ENCODE data around the gene MAP2.

Gene MAP2

DNA sequence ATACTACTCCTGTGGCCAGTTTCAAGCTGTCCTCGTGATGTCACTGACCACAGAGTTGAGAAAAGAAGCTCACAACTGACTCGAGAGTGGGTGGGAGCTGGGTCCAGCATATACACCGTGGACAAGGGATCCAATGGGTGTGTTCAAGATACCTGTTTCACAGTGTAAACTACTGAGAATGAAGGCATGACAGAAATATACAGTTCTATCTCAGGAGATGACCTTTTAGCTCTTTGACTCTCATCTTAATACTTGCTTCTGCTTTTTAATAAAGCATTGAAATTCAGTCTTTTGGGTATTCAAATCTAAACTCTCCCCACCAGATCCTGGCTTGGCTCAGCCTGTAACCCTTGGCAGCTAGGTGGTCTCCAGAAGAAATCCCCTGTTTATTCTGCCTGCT is 130.1 kb downstream of the MAP2 start:
- DNase-seq (ENCODE audit: insufficient read length): no peak
- no peak for FAIRE-seq
- TF ChIP-seq POLR2A (IDR thresholded peaks at IDR 0.05; ENCODE audit: low read depth, low read length) (no peak), TAF1 (IDR thresholded peaks at IDR 0.05; ENCODE audit: borderline replicate concordance, low read depth, low read length) (no peak), POLR2AphosphoS5 (IDR thresholded peaks at IDR 0.05; ENCODE audit: low read depth, low read length) (no peak)

DNA sequence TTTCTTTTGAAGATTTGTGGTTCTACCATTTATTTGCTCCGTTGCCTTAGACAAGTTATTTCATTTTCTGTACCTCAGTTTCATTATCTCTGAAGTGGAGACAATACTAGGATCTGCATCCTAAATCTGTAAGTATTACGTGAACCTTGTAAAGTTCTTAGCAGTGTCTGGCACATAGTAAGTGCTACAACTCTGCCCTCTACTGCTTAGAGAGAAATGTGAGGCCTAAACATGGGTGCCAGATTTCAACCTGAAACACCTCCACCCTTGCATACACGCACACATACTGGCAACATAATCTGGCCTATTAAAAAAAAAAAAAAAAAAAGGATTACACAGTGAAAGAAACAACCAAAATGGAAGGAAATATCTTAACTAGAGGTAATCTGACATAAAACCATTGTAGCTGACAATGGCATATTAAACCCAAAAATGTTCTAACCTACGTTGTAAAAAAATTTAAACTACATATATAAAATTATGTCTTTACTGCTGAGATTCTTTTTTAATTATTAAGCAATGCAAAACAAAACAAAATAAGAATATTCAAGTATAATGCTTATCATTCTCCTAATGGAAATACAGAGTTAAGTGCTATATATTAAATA is 132.6 kb downstream of the MAP2 start:
- no peak for TF ChIP-seq POLR2AphosphoS5 (IDR thresholded peaks at IDR 0.05; ENCODE audit: low read depth, low read length)
- no peak for TF ChIP-seq POLR2A (IDR thresholded peaks at IDR 0.05; ENCODE audit: low read depth, low read length)
- no peak for TF ChIP-seq TAF1 (IDR thresholded peaks at IDR 0.05; ENCODE audit: borderline replicate concordance, low read depth, low read length)

DNA sequence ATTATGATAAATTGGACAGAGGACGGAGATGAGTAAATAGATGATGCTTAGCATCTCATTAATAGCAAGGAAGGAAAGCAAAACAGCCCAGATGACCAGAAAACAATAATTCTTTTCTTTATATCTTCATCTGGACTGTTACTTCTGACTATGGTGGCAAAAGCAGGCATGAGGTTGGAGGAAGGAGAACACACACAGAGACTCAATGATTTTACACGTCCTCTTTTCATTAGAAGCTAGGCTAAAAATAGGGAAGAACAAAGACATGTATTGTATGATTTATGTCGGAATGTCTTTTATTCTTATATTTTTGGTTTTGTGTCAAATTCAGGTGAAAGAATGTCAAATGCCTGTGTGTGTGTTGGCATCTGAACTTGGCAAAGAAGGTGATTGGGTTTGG is 137.1 kb downstream of the MAP2 start:
- no peak for FAIRE-seq
- DNase-seq (ENCODE audit: insufficient read length): no peak
- TF ChIP-seq POLR2A (IDR thresholded peaks at IDR 0.05; ENCODE audit: low read depth, low read length) (no peak), TAF1 (IDR thresholded peaks at IDR 0.05; ENCODE audit: borderline replicate concordance, low read depth, low read length) (no peak), POLR2AphosphoS5 (IDR thresholded peaks at IDR 0.05; ENCODE audit: low read depth, low read length) (no peak)

More for the DNA sequence above, 132.6 kb downstream of the MAP2 start:
- DNase-seq (ENCODE audit: insufficient read length): no peak
- no peak for FAIRE-seq

- FAIRE-seq: no peak
- DNase-seq (ENCODE audit: insufficient read length): no peak
- TF ChIP-seq POLR2AphosphoS5 (IDR thresholded peaks at IDR 0.05; ENCODE audit: low read depth, low read length) (no peak), TAF1 (IDR thresholded peaks at IDR 0.05; ENCODE audit: borderline replicate concordance, low read depth, low read length) (no peak)
Observed at GRCh38 chr2:209563453-209563852, 139.6 kb downstream of the MAP2 start.

GRCh38 chr2:209564816-209565215 is 141.0 kb downstream of the MAP2 start:
- TF ChIP-seq POLR2AphosphoS5 (IDR thresholded peaks at IDR 0.05; ENCODE audit: low read depth, low read length) (no peak), TAF1 (IDR thresholded peaks at IDR 0.05; ENCODE audit: borderline replicate concordance, low read depth, low read length) (no peak), POLR2A (IDR thresholded peaks at IDR 0.05; ENCODE audit: low read depth, low read length) (no peak)
- DNase-seq (ENCODE audit: insufficient read length) (no peak), FAIRE-seq (no peak)

DNA sequence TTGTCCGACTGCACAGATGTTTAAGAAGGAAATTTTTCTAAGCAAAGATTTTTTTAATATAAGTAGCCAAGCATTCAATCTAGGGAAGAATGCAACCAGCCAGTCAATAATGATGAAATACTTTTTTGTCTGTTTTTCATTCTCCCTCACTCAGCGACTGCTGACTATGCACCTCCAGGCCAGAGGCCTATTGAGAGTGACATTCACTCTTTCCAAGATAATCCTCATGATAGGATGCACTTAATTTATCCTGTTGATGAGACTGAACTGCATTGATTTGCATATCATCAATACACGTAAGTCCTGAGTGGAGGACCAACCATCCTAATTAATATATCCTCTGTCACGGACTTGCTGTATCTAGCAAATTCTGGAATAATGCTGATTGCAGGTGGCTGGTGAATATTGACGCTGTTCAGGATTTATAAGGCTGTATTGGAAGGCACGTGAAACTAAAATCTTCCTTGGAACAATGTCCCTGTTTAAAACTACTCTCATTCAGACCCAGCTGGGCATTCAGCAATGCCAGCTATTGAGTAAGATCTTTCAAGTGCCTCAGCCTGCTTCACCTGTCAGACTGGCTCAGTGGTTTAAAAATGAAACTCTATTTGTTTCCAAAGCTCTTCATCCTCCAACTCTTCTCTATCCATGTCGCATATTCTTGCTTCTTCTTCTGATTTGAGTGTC is 142.2 kb downstream of the MAP2 start:
- DNase-seq (ENCODE audit: insufficient read length): no peak
- no peak for FAIRE-seq

GRCh38 chr2:209570194-209570593 is 146.3 kb downstream of the MAP2 start:
- DNase-seq (ENCODE audit: insufficient read length) (no peak), FAIRE-seq (no peak)
- TF ChIP-seq TAF1 (IDR thresholded peaks at IDR 0.05; ENCODE audit: borderline replicate concordance, low read depth, low read length): no peak
- no peak for TF ChIP-seq POLR2A (IDR thresholded peaks at IDR 0.05; ENCODE audit: low read depth, low read length)
- TF ChIP-seq POLR2AphosphoS5 (IDR thresholded peaks at IDR 0.05; ENCODE audit: low read depth, low read length): no peak

More for the DNA sequence above, 142.2 kb downstream of the MAP2 start:
- TF ChIP-seq POLR2A (IDR thresholded peaks at IDR 0.05; ENCODE audit: low read depth, low read length) (no peak), TAF1 (IDR thresholded peaks at IDR 0.05; ENCODE audit: borderline replicate concordance, low read depth, low read length) (no peak), POLR2AphosphoS5 (IDR thresholded peaks at IDR 0.05; ENCODE audit: low read depth, low read length) (no peak)

- no peak for FAIRE-seq
- TF ChIP-seq POLR2A (IDR thresholded peaks at IDR 0.05; ENCODE audit: low read depth, low read length) (no peak), TAF1 (IDR thresholded peaks at IDR 0.05; ENCODE audit: borderline replicate concordance, low read depth, low read length) (no peak), POLR2AphosphoS5 (IDR thresholded peaks at IDR 0.05; ENCODE audit: low read depth, low read length) (no peak)
- no peak for DNase-seq (ENCODE audit: insufficient read length)
Observed at GRCh38 chr2:209574515-209574914, 150.7 kb downstream of the MAP2 start.

DNA sequence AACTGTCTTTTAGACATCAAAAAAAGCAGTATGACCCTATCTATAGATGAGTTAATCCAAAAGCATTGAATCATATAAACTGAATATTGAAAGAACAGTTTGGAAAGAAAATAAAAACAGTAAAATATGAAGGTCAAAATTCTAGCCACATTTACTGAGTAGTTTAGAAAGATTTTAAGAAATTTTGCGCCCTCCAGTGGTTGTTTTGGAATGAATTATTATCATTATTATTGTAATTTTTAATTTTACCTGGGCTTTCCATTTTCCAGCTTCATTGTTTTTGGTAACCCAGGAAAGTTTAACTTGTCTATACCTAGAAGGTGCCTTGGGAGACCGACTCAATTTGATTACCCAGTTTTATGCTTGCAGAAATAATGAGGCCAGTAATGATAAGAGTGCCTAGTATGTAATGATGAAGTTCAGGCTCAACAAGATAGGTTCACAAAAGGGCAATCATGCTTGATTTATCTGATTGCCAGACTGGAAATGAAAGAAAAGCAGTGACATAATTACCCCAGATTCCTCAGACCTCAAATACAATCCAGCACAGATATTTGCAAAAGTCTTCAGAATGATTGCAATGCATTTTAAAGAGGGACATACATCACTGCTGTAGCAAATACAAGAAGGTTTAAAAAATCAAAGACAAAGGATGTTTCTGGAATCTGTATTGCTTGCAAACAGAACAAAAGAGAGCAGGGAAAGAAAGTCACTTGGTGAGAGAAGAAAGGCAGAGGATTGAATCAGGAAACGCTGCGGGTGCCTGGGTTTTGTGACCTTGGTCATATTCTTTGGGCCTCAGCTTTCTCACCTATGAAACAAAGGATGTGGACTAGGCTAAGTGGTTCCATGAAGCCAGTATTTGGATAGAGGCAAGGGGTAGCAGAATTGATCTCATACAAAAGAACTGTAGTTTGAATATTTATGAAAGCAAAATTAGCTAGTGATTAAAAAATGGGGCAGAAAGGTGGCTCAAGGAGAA is 153.8 kb downstream of the MAP2 start:
- no peak for FAIRE-seq
- no peak for DNase-seq (ENCODE audit: insufficient read length)

GRCh38 chr2:209578394-209579001 is 154.7 kb downstream of the MAP2 start:
- FAIRE-seq: no peak
- DNase-seq (ENCODE audit: insufficient read length): no peak
- TF ChIP-seq TAF1 (IDR thresholded peaks at IDR 0.05; ENCODE audit: borderline replicate concordance, low read depth, low read length): no peak
- no peak for TF ChIP-seq POLR2AphosphoS5 (IDR thresholded peaks at IDR 0.05; ENCODE audit: low read depth, low read length)
- no peak for TF ChIP-seq POLR2A (IDR thresholded peaks at IDR 0.05; ENCODE audit: low read depth, low read length)

More for the DNA sequence above, 153.8 kb downstream of the MAP2 start:
- no peak for TF ChIP-seq POLR2AphosphoS5 (IDR thresholded peaks at IDR 0.05; ENCODE audit: low read depth, low read length)
- no peak for TF ChIP-seq TAF1 (IDR thresholded peaks at IDR 0.05; ENCODE audit: borderline replicate concordance, low read depth, low read length)
- no peak for TF ChIP-seq POLR2A (IDR thresholded peaks at IDR 0.05; ENCODE audit: low read depth, low read length)

- DNase-seq (ENCODE audit: insufficient read length) (no peak), FAIRE-seq (no peak)
- TF ChIP-seq TAF1 (IDR thresholded peaks at IDR 0.05; ENCODE audit: borderline replicate concordance, low read depth, low read length): no peak
- TF ChIP-seq POLR2A (IDR thresholded peaks at IDR 0.05; ENCODE audit: low read depth, low read length): no peak
- no peak for TF ChIP-seq POLR2AphosphoS5 (IDR thresholded peaks at IDR 0.05; ENCODE audit: low read depth, low read length)
Observed at GRCh38 chr2:209579230-209579749, 155.4 kb downstream of the MAP2 start.
